Prostate gland (tissue), 2 donors: ENCODE measurements around the gene OSBPL3.

Source experiments
- CTCF ChIP-seq, 4 experiments: fragments of 200-600 bp in 2 of 4; fragments of 450-650 bp in 2 of 4; sonication (generic) in 2 of 4; IDR thresholded peaks; 1 replicate in 3 of 4; 2 replicates in 1 of 4; pipeline ENCODE4 v1.5.1; 2016 to 2019; ENCODE audit warnings: antibody characterized with exemption in 4 of 4, mild to moderate bottlenecking in 2 of 4, moderate library complexity in 2 of 4
- POLR2A ChIP-seq: fragments of 450-650 bp; IDR thresholded peaks from one replicate; pipeline ENCODE4 v1.6.1; 2016; ENCODE audit warnings: antibody characterized with exemption, mild to moderate bottlenecking

- TF ChIP-seq CTCF (IDR thresholded peaks at IDR 0.05) (no peak), POLR2A (no peak)
These were observed 155.1 kb downstream of the OSBPL3 start for GRCh38 chr7:24824896-24825295.
